DMS114 treated with DMSO at 0.1 percent for 48 hours (cell line): ENCODE data around the gene TERT.

ENCODE experiments used
- DNase-seq: peaks from one replicate; lab custom pipeline; 2025; ENCODE audit not compliant: unreplicated experiment; lab: John Stamatoyannopoulos, UW

Gene TERT

GRCh38 chr5:1222621-1223277 is 72.1 kb downstream of the TERT start:
- DNase-seq = no peak

DNA sequence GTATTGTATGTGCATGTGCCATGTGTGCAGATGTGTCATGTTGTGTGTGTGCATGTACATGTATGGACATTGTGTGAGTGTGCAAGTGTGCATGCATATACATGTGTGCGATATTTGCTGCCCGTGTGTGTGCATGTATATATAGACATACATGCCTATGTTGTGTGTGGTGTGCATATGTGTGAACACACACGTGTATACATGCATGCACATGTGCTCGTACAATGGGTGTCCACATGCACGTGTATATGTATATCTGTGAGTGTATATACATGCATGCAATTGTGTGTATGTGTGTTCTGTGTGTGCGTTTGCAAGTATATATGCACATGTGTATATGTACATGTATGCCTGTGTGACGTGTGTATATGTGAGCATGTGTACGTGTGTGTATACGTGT is 72.7 kb downstream of the TERT start:
- no peak for DNase-seq

- DNase-seq = no peak
Measured at GRCh38 chr5:1221721-1222120, 73.1 kb downstream of the TERT start.

DNA sequence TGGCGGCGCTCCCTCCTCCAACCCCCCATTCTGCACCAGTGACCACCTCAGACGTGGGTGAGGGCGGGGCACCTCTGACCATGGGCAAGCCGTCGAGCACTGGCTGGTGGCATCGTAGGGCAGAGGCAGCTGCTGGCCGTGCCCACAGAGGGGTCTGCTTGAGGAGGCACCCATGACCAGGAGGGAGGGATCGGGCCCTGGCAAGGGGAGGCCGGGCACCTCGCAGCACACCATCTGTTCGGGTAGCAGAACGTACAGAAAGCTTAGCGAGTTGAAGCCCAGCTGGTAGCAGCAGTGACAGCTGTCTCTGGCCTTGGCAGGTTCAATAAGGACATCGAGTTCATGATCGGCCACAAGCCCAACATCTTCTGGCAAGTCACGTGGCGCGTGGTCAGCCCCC is 74.0 kb downstream of the TERT start:
- no peak for DNase-seq

DNA sequence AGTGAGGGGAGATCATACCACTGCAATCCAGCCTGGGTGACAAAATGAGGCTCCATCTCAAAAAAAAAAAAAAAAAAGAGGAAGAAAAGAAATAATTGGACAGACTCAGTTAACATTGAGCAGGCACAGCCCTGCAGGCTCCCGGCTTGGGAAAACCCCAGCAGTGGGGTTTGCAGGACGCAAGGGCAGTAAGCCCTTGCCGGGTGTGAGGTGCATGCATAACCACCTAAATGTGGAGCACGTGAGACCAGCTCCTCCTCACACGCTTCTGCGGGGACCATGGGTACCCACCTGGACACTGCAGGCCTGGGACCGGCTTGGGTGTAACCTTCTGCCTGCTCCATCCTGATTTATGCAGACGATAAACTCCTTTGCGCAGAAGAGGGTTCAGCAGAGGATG is 74.5 kb downstream of the TERT start:
- DNase-seq = no peak

- no peak for DNase-seq
Measured at GRCh38 chr5:1219768-1220100, 75.1 kb downstream of the TERT start.

DNA sequence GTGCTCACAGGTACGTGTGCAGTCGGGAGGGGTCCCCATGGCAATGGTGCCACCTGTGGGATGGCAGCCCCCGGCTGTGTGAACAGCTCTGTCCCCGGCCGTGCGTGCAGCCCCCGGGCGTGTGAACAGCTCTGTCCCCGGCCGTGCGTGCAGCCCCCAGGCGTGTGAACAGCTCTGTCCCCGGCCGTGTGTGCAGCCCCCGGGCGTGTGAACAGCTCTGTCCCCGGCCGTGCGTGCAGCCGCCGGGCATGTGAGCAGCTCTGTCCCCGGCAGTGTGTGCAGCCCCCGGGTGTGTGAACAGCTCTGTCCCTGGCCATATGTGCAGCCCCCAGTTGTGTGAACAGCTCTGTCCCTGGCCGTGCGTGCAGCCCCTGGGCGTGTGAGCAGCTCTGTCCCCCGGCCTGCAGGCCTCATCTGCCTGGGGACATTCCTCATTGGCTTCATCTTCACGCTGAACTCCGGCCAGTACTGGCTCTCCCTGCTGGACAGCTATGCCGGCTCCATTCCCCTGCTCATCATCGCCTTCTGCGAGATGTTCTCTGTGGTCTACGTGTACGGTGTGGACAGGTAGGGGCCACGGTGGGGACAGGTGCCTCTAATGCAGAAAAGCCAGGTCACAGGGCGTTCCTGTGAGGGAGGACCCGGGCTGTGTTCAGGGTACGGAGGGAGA is 75.6 kb downstream of the TERT start:
- no peak for DNase-seq

GRCh38 chr5:1218351-1219080 is 76.4 kb downstream of the TERT start:
- no peak for DNase-seq

DNA sequence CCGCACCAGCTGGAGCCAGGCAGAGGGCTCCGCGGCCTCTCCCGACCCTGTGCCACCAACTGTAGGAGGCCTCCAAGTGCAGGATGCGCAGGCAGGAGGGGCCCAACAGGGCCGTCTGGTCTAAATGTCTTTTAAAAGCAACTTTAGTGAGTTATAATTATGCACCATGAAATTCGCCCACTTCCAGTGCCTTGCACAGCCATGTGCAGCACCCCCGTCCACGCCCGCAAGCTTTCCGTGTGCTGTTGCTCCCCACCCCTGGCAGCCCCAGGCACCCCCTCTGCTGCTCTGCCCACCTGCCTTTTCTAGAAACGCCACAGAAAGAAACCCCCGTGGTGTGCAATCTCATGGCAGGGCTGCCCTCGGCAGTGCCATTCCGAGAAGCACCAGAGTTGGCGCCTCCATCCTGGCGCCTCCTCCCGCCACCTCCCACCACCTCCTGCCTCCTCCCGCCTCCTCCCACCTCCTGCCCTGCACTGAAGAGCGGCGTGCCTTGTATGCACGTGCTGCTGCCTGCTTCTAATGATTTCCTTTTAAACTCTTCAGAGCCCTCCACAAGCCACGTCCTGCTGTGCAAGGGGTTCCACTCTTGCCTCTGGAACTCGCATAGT is 77.2 kb downstream of the TERT start:
- DNase-seq = no peak

GRCh38 chr5:1216918-1217295 is 78.0 kb downstream of the TERT start:
- DNase-seq = no peak

GRCh38 chr5:1216211-1216917 is 78.5 kb downstream of the TERT start:
- no peak for DNase-seq

- DNase-seq = no peak
Measured at GRCh38 chr5:1215320-1216096, 79.4 kb downstream of the TERT start.

- no peak for DNase-seq
Measured at GRCh38 chr5:1214936-1215220, 80.0 kb downstream of the TERT start.

DNA sequence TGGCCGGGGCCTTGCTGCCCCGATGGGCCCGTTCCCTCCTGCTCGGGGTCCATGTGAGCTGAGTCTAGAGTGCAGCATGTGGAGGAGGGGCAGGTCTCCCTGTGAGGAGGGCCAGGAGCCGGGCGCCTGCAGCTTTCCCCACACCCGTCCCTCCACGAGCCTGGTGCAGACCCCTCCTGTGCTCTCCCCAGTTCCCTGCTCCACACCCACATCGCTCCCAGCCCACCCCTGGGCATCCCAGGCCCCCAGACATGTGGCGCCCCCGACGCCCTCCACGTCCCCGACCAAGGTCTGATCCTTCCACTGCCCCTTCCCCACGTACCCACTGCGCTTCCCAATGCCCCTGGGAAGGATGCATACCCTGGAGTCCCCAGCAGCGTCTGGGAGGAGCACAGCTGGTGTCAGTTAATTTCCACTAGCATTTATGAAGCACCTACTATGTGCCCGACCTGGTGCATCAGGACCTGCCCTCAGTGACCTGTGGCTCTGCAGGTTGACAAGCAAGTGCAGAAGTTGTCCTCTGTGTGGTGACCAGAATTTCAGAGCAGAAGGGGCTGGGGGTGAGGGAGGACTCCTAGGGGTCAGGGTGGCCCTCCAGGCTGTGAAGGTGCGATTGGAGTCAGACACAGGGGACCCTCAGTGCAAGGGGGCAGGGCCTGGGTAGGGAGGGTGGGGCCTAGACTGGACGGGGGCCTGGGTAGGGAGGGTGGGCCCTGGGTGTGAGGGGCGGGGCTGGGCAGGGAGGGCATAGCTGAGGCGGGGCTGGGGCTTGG is 80.5 kb downstream of the TERT start:
- no peak for DNase-seq

DNA sequence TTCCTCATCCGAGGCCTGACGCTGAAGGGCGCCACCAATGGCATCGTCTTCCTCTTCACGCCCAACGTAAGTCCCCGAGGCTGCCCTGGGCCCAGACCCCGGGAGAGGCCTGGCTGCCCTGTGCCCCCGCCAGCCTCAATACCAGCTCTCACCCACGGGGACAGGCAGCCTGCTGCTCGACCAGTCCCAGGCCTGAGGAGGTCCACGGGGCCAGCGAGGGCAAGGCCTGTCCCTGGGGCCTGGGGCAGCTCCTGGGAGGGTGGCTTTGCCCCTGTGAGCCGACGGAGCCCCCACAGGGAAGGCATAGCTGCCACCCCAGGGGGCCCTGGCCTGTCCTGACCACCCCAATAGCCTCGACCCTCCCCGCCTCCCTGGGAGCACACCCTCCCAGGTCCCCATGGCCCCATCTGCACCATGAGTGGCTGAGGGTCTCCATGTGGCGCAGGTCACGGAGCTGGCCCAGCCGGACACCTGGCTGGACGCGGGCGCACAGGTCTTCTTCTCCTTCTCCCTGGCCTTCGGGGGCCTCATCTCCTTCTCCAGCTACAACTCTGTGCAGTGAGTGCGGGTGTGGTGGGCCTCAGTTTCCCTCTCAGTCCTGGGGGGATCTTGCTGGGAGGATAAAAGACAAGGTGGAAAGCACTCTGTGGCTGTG is 81.2 kb downstream of the TERT start:
- no peak for DNase-seq

- DNase-seq = no peak
Measured at GRCh38 chr5:1212881-1213280, 82.0 kb downstream of the TERT start.

DNA sequence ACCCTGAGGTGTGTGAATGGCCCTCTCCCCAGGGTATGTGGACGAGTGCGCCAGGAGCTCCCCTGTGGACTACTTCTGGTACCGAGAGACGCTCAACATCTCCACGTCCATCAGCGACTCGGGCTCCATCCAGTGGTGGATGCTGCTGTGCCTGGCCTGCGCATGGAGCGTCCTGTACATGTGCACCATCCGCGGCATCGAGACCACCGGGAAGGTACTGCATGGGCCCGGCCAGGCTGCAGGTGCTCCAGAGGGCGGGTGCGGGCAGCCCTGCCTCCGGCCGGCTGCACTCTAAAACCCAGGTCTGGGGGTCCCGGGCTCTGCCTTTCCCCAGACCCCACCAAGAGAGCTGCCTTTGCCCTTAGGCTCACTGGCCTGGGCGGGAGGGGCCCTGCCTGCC is 82.6 kb downstream of the TERT start:
- DNase-seq = no peak

- DNase-seq = no peak
Measured at GRCh38 chr5:1211701-1212100, 83.2 kb downstream of the TERT start.

- no peak for DNase-seq
Measured at GRCh38 chr5:1210832-1211251, 84.0 kb downstream of the TERT start.
